HS-5 (cell line): Measurements from ENCODE around the gene CDK6.

Source experiments
- DNase-seq: peaks from one replicate; pipeline ENCODE4 v3.0.0-alpha.2; 2012; ENCODE audit warnings: low read depth

CDK6 gene

GRCh38 chr7:92736870-92737269, 99.5 kb downstream of the CDK6 start:
- no peak for DNase-seq

- no peak for DNase-seq
Measured at GRCh38 chr7:92735707-92736106, 100.7 kb downstream of the CDK6 start.

- DNase-seq, result no peak
Measured at GRCh38 chr7:92732316-92733036, 103.9 kb downstream of the CDK6 start.

GRCh38 chr7:92731335-92732063, 104.9 kb downstream of the CDK6 start:
- no peak for DNase-seq

GRCh38 chr7:92730808-92731207, 105.6 kb downstream of the CDK6 start:
- DNase-seq, result no peak

- DNase-seq, result no peak
Measured at GRCh38 chr7:92729751-92730150, 106.6 kb downstream of the CDK6 start.

GRCh38 chr7:92729172-92729571, 107.2 kb downstream of the CDK6 start:
- no peak for DNase-seq

GRCh38 chr7:92727755-92728154, 108.6 kb downstream of the CDK6 start:
- DNase-seq, result no peak

- DNase-seq, result no peak
Measured at GRCh38 chr7:92725161-92725925, 111.0 kb downstream of the CDK6 start.

- DNase-seq, result no peak
Measured at GRCh38 chr7:92723943-92724342, 112.4 kb downstream of the CDK6 start.

GRCh38 chr7:92723205-92723604, 113.2 kb downstream of the CDK6 start:
- DNase-seq, result no peak

GRCh38 chr7:92722541-92722940, 113.8 kb downstream of the CDK6 start:
- DNase-seq, result no peak

GRCh38 chr7:92720604-92721350, 115.6 kb downstream of the CDK6 start:
- no peak for DNase-seq

GRCh38 chr7:92717993-92718716, 118.2 kb downstream of the CDK6 start:
- no peak for DNase-seq

- DNase-seq, result no peak
Measured at GRCh38 chr7:92717623-92717992, 118.8 kb downstream of the CDK6 start.

- DNase-seq, result no peak
Measured at GRCh38 chr7:92716825-92717580, 119.4 kb downstream of the CDK6 start.

GRCh38 chr7:92715963-92716362, 120.4 kb downstream of the CDK6 start:
- no peak for DNase-seq

GRCh38 chr7:92714767-92715166, 121.6 kb downstream of the CDK6 start:
- DNase-seq, result no peak

GRCh38 chr7:92714280-92714679, 122.1 kb downstream of the CDK6 start:
- DNase-seq, result no peak

GRCh38 chr7:92709912-92710311, 126.5 kb downstream of the CDK6 start:
- no peak for DNase-seq

- no peak for DNase-seq
Measured at GRCh38 chr7:92709150-92709549, 127.2 kb downstream of the CDK6 start.
